ENCODE data around the gene CAMKV.

The CAMKV gene

DNA sequence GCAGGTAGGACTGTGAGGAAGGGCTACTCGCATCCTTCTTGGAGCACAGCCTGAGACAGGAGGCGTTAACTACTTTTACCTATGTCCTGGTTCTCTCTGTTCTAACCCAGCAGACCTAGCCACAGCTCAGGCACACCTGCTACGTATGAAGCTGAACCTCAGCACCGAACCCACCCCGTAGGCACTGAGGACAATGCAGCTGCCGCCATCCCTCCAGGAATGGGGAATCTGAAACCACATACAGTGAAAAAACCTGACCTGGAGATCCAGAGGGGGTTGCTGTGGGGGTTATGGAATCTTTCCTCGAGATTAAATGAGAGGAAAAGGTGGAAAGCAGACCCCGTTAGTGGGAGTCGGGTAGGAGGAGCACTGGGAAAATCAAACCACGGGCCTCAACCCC lies 19.6 kb upstream of the CAMKV start:
- H3K27ac ChIP-seq (ENCODE audit: low read depth, low read length, poor library complexity, severe bottlenecking) = no peak overlapping the region
- no peak overlapping the region for H2AFZ ChIP-seq (ENCODE audit: low read length)
- H3F3A ChIP-seq (ENCODE audit: insufficient read depth, low read length) = no peaks in the 10 kb centered on the region
- no peaks in the 10 kb centered on the region for H3K9me2 ChIP-seq (ENCODE audit: low read depth, low read length)
- H3K4me2 ChIP-seq (ENCODE audit: low read length) = no peak overlapping the region
- TF ChIP-seq, protein P1, sequence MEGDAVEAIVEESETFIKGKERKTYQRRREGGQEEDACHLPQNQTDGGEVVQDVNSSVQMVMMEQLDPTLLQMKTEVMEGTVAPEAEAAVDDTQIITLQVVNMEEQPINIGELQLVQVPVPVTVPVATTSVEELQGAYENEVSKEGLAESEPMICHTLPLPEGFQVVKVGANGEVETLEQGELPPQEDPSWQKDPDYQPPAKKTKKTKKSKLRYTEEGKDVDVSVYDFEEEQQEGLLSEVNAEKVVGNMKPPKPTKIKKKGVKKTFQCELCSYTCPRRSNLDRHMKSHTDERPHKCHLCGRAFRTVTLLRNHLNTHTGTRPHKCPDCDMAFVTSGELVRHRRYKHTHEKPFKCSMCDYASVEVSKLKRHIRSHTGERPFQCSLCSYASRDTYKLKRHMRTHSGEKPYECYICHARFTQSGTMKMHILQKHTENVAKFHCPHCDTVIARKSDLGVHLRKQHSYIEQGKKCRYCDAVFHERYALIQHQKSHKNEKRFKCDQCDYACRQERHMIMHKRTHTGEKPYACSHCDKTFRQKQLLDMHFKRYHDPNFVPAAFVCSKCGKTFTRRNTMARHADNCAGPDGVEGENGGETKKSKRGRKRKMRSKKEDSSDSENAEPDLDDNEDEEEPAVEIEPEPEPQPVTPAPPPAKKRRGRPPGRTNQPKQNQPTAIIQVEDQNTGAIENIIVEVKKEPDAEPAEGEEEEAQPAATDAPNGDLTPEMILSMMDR (IDR thresholded peaks at IDR 0.05; ENCODE audit: low read length) = no peak
- TF ChIP-seq EZH2 (IDR thresholded peaks at IDR 0.05; ENCODE audit: borderline replicate concordance, low read length) = no peak
- no peak overlapping the region for H3K9ac ChIP-seq (ENCODE audit: low read length)
- no peaks in the 10 kb centered on the region for H3K9me3 ChIP-seq (ENCODE audit: low read length)
- H3K4me1 ChIP-seq (ENCODE audit: insufficient read depth, low read length, severe bottlenecking) = no peaks in the 10 kb centered on the region
- H3K79me2 ChIP-seq (ENCODE audit: insufficient read depth, low read length) = no peaks in the 10 kb centered on the region
- no peaks in the 10 kb centered on the region for H3K36me3 ChIP-seq (ENCODE audit: insufficient read depth, low read length)
- no peak overlapping the region for H3K4me3 ChIP-seq (ENCODE audit: low read depth, low read length, poor library complexity, severe bottlenecking)
- H3K27me3 ChIP-seq (ENCODE audit: insufficient read depth, low read length) = no peaks in the 10 kb centered on the region
- H4K20me1 ChIP-seq (ENCODE audit: insufficient read depth, low read length) = no peaks in the 10 kb centered on the region

DNA sequence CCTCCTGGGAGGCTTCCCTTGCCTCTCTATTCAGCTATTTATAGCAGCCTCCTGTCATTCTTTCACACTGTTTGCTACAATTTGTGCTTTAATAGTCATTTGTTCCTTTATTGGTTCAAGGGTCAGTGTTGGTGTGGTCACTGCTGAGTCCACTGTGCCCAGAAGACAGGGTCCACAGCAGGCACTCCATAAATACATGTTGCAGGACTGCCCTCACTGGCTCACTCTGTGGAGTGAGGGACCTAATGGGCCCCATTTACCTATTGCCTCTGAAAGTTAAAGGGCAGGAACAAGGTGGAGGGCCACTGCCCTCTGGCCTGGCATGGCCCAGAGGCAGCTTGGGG lies 17.2 kb upstream of the CAMKV start:
- Histone ChIP-seq H3K4me3 (ENCODE audit: low read depth, low read length, poor library complexity, severe bottlenecking) (no peak overlapping the region), H3K9ac (ENCODE audit: low read length) (no peak overlapping the region), H3K4me1 (ENCODE audit: insufficient read depth, low read length, severe bottlenecking) (no peaks in the 10 kb centered on the region), H3K4me2 (ENCODE audit: low read length) (no peak overlapping the region), H3K9me3 (ENCODE audit: low read length) (no peaks in the 10 kb centered on the region), H3K36me3 (ENCODE audit: insufficient read depth, low read length) (no peaks in the 10 kb centered on the region), H3K79me2 (ENCODE audit: insufficient read depth, low read length) (no peaks in the 10 kb centered on the region), H3F3A (ENCODE audit: insufficient read depth, low read length) (no peaks in the 10 kb centered on the region), H3K9me2 (ENCODE audit: low read depth, low read length) (no peaks in the 10 kb centered on the region), H3K27ac (ENCODE audit: low read depth, low read length, poor library complexity, severe bottlenecking) (no peak overlapping the region), H4K20me1 (ENCODE audit: insufficient read depth, low read length) (no peaks in the 10 kb centered on the region), H2AFZ (ENCODE audit: low read length) (no peak overlapping the region), H3K27me3 (ENCODE audit: insufficient read depth, low read length) (no peaks in the 10 kb centered on the region)
- no peak for TF ChIP-seq EZH2 (IDR thresholded peaks at IDR 0.05; ENCODE audit: borderline replicate concordance, low read length)
- TF ChIP-seq, protein P1 (IDR thresholded peaks at IDR 0.05; ENCODE audit: low read length) = no peak

DNA sequence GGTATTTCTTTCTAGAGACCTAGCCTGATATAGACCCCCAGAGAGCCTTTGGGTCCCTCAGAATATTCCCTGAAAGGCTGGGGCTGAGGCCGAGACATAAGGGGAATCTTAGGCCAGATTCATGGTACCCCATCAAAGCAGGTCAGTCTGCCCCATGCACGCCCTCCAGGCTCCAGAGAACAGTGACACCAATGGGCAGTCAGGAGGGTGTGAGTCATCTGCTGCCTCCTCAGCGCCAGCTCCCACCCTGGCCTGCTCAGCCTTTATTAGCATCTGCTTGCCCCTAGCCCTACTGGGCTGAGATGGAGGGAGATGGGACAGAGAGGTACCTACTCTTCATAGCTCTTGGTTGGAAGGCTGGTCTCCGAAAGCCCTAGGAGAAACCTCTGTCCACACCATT lies 14.3 kb upstream of the CAMKV start:
- Histone ChIP-seq H3K27me3 (ENCODE audit: insufficient read depth, low read length) (no peaks in the 10 kb centered on the region), H3K36me3 (ENCODE audit: insufficient read depth, low read length) (no peaks in the 10 kb centered on the region), H3F3A (ENCODE audit: insufficient read depth, low read length) (no peaks in the 10 kb centered on the region)

More for the DNA sequence above, 14.3 kb upstream of the CAMKV start:
- Histone ChIP-seq H3K4me2 (ENCODE audit: low read length) (no peak overlapping the region), H3K4me1 (ENCODE audit: insufficient read depth, low read length, severe bottlenecking) (no peaks in the 10 kb centered on the region), H4K20me1 (ENCODE audit: insufficient read depth, low read length) (no peaks in the 10 kb centered on the region), H3K79me2 (ENCODE audit: insufficient read depth, low read length) (no peaks in the 10 kb centered on the region), H3K9me2 (ENCODE audit: low read depth, low read length) (no peaks in the 10 kb centered on the region), H3K9me3 (ENCODE audit: low read length) (no peaks in the 10 kb centered on the region), H3K27ac (ENCODE audit: low read depth, low read length, poor library complexity, severe bottlenecking) (no peak overlapping the region), H3K9ac (ENCODE audit: low read length) (no peak overlapping the region), H2AFZ (ENCODE audit: low read length) (no peak overlapping the region), H3K4me3 (ENCODE audit: low read depth, low read length, poor library complexity, severe bottlenecking) (no peak overlapping the region)
- TF ChIP-seq, protein P1 (IDR thresholded peaks at IDR 0.05; ENCODE audit: low read length) = no peak
- no peak for TF ChIP-seq EZH2 (IDR thresholded peaks at IDR 0.05; ENCODE audit: borderline replicate concordance, low read length)

All from OCI-LY1 (cell line).